Stimulated activated CD8-positive, alpha-beta memory T cell treated with anti-CD3 and anti-CD28 coated beads, Interleukin-2, amount 100 ng/mL, for 48 hours (primary cell): Measurements from ENCODE around the gene ECSIT.
A peak's percentile ranks its signal among the peaks of the same experiment; 100 is the strongest.

Experiments
- DNase-seq, 2 donors: peaks; one replicate each; pipeline ENCODE4 v3.0.0-alpha.2; 2020; ENCODE audit warnings: low read depth in 2 of 2

The ECSIT gene

DNA sequence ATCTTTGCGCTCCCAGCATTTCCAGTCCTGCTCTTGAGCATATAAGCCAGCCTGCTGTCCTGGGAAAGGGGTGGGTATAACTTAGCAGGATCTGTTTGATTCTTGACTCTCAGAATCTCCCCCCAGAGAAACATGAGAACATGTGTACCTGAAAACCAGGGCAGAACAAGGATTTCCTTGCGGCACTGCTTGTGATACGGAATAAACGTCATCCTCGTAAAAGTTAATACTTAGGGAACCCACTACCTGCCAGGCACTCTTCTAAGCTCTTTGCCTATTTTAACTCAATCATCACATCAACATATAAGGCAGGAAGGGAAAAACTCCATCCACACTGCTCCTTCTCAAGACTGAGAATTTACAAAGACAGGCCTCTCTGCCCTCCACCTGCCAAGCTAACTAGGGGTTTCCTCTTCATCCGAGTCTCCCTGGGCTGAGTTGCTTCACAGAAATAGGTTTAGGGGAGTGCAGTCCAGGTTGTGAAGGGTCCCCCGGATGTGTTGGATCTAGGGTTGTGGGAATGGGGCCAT, 24.4 kb downstream of the ECSIT start:
- no peak for DNase-seq

DNA sequence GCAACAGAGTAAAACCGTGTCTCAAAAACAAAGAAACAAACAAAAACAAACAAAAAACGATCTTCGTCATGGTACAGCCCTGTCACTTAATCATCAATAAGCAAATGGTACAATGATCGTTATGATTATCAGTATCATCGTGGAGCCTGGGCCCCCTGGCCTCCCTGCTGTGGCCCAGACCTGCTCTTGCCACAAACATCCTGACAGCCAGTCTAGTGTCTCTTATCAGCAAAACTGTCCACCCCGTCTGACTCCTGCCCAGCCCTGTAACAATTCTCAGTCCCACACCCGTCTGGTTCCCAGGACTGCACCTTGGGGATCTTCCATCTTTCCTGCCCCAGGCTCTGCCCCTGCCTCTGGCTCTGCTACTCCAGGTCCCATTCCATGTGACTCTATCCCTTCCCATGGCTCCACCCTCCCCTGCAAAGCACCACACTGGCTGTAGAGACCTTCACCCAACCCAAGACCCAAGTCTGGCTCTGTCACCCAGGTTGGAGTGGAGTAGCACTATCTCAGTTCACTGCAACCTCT, 29.0 kb downstream of the ECSIT start:
- DNase-seq, result no peak

DNA sequence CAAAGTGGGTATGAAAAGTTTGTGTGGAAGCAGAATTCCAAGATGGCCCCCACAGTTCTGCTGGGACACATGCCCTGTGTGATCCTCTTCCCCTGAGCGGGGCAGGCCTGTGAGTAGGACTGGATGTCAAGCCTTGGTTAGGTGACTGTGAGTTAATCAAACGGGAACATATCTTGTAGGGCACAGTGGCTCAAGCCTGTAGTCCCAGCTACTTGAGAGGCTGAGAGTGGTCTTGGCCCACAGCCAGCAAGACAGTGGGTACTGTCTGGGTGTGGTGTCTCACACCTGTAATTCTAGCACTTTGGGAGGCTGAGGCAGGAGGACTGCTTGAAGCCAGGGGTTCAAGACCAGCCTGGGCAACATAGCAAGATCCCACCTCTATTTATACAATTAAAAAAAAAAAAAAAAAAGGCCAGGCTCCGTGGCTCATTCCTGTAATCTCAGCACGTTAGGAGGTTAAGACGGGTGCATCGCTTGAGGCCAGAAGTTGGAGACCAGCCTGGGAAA, 29.7 kb downstream of the ECSIT start:
- no peak for DNase-seq

DNA sequence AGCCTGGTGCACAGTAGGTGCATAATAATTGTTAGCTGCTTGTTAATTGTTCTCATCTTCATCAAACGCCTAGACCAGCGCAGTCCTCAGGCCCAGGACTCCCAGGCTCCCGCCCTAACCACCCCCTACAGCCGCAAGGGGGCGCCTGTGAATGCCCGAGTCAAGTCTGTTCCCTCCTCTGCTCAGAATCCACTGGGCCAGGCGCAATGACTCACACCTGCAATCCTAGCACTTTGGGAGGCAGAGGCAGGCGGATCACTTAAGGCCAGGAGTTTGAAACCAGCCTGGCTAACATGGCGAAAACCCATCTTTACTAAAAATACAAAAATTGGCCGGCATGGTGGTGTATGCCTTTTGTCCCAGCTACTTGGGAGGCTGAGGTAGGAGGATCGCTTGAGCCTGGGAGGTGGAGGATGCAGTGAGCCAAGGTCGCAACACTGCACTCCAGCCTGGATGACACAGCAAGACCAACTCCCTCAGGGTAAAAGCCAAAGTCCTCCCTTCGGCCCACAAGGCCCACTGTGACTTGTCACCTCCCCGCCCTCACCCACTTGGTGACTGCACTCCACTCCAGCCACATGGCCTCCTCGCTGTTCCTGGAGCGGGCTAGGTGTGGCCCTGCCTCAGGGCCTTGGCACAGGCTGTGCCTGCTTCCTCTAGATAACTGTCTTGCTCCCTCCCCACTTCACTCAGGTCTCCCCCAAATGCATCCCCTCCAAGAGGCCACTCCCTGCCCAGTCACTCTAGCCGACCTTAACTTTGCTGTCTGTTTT, 32.4 kb downstream of the ECSIT start:
- DNase-seq, result peak; percentile 54 to 65

DNA sequence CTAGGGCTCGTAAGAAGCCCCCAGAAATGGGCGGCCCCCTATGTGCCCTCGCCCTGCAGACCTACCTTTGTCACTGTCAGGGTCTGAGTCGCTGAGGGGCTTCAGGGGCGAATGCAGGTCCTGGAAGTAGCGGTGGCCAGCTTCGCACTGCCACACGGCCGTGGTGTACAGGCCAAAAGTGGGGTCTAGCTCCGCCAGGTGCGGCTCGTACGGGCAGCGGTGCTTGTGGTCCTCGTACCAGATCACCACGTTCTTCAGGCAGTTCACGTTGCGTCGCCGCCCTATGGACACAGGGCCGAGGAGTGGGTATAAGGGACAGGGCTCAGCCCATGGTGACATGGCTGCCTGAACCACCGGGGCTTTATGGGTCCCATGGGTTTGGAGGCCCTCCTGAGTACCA, 33.0 kb downstream of the ECSIT start:
- DNase-seq, result no peak

DNA sequence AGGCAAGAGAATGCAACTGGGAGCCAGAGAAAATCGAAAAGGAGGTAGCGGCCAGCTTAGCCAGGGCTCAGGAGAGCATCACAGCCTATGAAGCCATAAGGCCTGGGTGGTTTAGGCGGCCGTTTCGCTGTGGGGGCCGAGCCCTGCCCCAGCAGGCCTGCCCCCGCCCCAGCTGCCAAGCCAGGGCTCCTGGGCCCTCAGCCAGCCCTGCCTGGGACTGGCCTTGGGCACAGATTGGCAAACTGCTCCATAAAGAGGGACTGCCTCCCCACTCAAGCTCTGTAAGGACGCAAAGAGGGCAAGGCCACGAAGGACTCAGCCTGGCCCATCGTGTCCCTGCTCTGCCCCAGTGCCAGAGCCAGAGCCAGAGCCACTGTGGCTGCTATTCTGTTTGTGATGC, 33.5 kb downstream of the ECSIT start:
- no peak for DNase-seq

DNA sequence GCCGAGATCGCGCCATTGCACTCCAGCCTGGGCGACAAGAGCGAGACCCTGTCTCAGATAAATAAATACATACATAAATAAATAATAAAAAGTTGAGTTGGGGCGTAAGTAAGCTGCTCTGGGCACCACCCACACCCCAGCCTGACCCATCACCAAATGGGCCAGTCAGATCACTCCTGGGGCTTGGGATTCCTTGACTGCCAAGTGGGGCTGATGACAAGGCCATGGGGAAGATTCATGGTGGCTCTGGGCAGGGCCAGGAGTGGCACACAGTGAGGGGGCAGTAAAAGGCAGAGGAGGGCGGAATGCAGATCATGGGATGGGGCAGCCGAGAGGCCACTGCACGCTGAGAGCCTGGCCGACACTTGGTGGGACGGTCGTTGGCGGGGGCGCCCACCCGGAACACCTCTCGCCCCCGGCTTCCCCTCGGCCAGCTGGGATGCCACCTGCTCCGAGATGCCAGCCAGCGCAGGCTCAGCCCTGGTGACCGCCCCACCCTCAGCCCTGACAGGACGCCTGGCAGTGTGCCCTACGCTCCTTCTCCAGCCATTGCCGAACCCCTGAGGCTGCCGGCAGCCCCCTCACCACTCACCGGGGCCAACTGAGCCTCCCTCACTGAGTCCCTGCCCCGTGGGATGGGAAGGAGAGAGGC, 34.2 kb downstream of the ECSIT start:
- no peak for DNase-seq

DNA sequence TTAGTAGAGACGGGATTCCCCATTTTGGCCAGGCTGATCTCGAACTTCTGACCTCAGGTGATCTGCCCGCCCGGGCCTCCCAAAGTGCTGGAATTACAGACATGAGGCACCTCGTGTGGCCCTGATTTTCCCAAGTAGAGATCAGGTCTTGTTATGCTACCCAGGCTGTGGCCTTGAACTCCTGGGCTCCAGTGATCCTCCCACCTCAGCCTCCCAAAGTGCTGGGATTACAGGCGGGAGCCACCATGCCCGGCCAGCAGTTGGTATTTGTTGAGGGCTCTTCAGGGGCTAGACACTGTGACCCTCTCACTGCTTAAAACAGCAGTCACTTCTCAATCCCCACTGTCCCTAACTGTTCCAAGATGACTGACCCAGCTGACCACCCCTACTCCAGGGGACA, 39.6 kb downstream of the ECSIT start:
- no peak for DNase-seq

DNA sequence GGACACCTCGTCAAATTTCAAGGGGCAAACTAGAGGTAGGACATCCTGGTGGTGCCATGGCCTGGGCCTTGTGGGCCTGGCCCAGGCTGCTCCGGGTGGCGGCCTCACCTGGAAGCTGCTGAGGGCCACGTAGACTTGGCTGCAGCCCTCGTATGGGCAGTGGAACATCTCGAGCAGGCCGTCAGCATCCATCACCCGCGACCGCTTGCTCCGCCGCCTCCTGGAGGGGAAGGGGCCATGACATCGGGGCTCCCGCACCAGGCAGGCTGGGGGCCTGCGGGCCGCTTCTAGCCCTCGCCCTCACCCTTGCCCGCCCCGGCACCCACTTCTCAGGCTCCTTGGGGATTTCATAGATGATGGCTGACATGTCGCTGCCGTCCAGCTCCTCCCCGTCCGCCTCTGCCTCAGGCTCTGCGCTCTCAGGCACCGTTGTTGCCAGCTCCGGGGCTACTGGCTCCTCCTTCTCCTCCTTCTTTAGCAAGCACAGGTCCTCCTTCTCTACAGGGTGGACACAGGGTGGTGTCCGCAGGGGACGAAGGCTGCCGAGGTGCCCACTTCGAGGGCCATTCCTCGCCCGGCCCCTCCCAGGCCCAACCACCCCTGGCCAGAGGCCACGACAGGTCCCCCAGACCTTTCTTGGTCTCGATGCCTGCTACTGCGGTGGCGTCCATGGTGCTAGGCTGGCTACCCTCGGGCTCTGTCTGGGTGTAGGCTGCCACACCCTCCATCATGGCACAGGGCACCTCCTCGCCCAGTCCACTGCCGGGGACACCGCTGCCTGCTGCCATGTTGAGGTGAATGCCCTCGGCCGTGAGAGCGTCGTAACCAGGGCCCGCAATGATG, 42.1 kb downstream of the ECSIT start:
- no peak for DNase-seq

DNA sequence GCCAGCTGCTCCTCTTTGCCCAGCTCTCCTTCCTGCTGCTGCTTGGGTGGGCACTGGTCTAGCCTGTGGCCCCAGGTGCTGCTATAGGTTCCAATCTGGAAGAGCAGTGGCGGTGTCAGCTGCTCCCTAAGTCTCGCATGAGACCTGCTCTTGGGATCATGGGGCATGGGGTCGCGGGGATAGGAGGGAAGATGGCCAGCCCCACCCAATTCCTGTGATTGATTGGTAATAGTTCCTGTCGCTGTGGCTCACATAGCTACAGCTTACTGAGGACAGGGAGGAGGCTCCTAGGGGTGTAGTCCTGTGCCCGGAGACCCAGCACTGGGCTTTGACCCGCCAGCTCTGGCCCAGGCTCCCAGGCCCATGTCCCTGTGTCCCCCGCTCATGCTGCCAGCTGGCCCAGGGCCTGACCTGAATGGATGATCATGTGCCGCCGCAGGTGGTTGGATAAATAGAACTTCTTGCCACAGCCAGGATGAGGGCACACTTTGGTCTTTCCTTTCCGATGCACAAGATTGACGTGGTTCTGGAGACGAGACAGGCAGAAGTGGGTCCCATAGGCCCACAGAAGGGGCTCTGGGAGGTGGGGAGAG, 43.6 kb downstream of the ECSIT start:
- DNase-seq, result no peak

DNA sequence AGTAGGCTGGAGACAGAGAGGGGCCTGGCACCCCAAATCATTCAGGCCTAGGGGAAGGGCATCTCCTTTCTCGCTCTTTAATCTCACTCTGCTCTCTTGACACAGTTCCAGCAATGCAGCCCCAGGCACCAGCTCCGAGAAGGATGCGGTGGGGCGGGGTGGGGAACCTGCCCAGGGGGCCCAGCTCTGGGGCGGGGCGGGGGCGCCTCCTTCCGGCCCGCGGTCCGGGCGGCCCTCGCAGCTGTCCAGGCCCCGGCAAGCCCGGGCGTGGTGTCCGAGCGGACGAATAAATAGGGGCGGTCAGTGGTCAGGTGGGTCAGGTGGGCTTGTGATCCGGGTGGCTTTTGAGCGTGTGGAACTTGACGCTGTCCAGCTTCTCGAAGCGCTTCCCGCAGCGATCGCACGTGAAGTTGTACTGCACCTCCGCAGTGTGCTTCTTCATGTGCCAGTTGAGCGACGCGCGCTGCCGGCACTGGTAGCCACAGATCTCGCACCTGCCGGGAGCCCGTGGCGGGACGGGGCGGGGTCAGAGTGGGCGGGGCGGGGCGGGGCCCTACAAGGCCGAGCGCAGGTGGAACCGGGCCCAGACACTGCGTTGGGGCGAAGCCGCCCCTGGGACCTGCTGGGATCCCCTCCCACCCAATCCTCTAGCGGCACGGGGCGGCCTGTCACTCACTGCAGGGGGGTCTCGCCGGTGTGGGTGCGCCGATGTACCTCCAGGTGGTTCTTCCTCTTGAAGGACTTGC, 45.4 kb downstream of the ECSIT start:
- DNase-seq, result no peak

DNA sequence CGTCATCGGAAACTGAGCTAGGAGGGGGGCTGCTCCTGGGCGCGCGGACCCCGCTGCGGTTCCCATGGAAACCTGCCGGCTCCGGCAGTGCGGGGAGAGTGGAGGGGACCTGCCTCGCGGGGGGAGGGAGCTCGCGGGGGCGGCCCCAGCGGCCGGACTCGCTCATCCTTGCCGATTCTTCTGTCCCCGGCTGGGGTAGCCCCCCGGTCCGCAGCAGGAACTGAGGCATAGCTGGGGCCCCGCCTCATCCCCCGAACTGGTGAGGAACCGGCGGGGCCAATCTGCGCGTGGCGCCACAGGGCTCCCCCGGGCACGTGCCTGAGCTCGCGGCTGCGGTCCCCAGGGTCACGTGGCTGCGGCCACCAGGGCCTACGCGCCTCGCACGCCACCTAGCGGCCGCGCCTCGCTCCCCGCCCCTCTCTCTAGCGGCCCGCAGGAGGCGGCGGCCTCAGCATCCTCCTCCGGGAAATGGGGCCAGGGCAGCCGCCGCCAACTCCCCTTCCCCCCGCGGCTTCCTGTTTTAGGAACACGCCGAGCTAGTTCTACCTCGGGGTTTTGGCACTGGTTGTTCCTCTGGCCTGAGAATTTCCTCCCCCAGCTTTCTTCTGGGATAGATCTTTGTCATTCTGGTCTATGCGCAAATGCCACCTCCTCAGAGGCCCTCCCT, 46.4 kb downstream of the ECSIT start:
- peak; percentile 82 to 86 for DNase-seq

DNA sequence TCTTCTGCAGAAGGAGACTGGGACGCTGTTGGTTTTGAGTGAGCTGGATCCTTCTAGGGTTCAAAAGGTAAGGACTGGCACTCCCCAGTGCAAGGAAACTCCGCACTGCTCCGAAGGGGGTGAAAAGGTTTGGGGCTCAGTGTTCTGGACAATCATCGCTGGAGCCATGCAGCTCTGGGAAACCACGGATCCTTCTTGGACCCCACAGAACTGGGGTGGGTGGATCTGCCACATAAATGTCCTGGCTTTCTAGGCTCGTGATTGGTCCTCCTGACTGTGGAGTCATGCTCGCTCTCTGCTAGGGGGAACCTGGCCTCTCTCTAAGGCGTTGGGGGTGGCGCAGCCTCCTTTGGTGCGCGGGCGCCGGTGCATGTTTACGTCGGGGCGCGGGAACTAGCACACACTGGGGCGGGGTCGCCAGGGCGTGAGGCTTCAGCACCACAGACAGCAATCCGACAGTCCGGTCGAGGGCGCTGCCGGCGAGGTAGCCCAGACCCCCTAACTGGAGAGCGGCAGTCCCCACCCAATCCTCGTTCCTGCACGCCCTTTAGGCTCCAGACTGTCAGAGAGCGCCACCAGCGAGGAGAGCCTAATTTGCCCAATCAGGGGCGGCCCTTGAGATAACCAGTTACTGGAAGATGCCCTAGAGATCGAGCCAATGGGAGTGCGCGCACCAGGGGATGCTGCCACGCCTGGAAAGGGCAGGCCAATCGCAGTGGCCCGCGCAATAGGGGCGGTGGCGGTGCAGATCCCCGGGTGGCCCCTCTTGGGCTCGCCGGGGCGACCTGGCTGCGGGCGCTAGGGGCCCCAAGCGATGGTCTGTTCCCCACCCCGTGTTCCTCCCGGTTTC, 47.2 kb downstream of the ECSIT start:
- DNase-seq, result peak; percentile 67 to 81

DNA sequence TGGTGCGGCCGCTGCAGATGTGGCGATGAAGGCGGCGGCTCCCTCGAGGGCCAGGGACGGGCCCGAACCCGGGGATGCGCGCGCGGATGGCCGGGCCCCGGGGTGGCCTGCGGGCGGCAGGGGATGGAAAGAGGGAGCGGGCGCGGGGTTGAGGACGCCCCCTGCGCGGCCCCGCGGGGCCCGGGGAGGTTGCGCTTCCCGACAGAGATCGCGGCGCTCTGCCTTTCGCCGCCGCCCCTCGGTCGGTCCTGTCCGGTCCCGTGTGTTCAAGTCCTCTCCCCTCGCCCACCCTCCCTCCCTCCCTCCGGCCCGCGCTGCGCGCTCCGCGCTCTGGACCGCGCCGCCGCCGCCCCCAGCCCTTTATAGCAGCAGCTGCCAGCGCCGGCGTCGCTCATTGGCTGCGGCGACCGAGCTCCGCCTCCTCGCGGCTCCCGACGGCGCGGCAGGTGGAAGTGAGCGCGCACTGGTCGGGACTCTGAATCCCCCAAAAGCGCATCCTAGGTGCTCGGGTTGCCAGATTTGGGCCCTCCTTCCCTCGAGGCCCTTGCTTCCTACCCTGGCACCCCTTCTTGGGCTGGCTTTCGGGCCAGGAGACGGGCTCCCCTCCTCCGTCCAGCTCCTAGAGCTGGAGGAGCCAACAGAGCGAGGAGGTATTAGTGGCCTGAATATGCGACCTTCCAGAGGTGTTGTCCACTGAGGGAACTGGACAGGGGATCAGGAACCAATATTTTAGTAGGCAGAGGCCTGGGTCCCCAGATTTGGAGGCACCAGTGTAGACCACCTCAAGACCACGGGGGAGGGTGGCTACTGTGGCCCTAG, 48.0 kb downstream of the ECSIT start, which contains the start of gene ELAVL3:
TSS of gene ELAVL3 (minus strand) at position 332 of the 819 bp plus-strand sequence. CDS start 438 bp downstream, outside the sequence.
- no peak for DNase-seq

DNA sequence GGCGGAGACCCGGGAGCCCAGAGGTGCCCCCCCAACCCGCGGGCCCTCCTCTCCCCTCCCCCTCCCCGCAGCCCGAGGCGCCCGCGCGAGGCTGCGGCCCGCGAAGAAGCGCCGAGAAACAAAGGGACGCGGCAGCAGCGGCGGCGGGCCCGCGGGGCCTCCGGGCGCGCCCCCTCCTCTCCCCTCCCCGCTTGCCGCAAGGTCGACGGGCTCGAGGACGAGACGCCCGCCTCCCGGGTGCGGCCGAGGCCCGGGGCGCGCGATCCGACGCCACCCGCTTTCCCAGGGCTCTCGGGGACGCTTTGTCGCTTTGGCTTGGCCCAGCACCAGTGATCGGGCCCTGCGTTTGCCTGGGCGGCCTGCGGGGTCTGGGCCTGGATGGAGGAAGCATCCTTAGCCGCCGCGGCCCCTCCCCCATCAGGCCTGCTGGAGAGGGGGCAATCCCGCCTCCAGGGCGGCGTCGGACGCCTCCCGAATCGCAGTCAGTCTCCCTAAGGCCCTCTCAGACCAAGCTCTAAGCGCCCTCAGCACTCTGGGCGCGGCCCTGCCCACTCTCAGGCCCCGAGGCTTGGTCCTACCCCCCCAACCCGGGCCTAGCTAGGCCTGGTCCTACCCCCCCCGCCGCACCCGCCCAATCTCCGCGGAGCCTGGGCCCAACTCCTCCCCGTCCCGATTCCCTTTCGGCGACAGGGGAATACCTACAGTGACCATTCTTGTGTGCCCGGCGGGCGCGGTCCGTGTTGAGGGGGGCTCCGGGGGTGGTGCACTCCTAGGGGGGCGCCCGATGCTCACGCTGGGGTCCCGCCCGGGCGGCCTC, 48.8 kb downstream of the ECSIT start:
- no peak for DNase-seq

DNA sequence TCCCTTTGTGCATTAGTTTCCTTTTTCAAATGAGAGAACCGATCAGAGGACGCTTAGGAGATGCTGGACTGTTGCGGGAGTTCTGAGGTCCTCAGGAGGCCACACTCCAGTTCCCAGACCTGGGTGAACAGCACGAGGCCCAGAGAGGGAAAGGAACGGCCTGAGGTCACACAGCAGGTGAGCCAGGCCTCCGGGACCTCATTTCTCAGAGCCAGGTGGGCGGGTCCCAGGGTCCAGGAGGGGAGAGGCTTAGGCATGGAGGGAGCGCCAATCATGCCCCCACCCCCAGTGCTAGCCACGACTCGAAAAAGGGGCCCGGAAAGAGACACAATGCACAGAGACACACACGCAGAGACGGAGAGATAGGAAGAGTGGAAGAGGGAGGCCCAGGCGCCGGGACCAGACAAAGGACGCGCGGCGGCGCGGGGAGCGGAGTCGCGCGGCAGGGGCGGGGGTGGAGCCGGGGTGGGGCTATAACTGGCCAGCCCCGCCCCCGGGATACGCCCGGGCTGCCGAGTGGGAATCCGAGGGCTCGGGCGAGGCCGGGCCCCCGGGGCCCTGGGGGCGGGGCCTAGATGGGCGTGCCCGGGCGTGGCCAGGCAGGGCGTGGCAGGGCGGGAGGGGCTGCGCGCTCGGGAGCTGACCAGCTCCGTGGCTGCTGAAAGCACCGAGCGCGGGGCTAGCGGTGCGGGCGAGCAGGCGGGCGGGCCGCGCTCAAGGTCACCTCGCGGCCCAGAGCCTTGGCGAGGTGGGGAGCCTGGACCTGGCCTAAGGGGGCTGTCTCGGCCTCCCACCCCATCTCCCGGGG, 49.6 kb downstream of the ECSIT start:
- DNase-seq, result peak; percentile 9 to 23
